T-helper 1 cell treated with Interleukin-12 subunit alpha and Interleukin-12 subunit beta and Interleukin-4 antibody, amounts not matched to agents 30 μg/mL and 1 μg/mL, for 36 hours (primary cell): Measurements from ENCODE around the gene NPM3.
"Not testable (repeated sequence)": the region's sequence is repeated elsewhere in the genome, so short reads cannot be mapped to it uniquely, and the experiment has no call there.

Experiments
- H3K27ac Mint-ChIP-seq: one replicate; pipeline ENCODE4 v1.8.0; 2021; ENCODE audit warnings: mild to moderate bottlenecking, mixed read lengths
- H3K27me3 Mint-ChIP-seq: one replicate; pipeline ENCODE4 v1.8.0; 2021; ENCODE audit warnings: low read depth, mixed read lengths
- H3K36me3 Mint-ChIP-seq: one replicate; pipeline ENCODE4 v1.8.0; 2021; ENCODE audit warnings: low read depth, mixed read lengths
- H3K4me1 Mint-ChIP-seq: one replicate; pipeline ENCODE4 v1.8.0; 2021; ENCODE audit warnings: low read depth, mixed read lengths
- H3K4me3 Mint-ChIP-seq: one replicate; pipeline ENCODE4 v1.8.0; 2021; ENCODE audit warnings: mild to moderate bottlenecking, moderate library complexity, mixed read lengths
- H3K9me3 Mint-ChIP-seq: one replicate; pipeline ENCODE4 v1.8.0; 2021; ENCODE audit warnings: mixed read lengths

The NPM3 gene

GRCh38 chr10:101817337-101818118 is 34.3 kb upstream of the NPM3 start:
- Mint-ChIP-seq H3K36me3 (peaks cover 26% of the 10 kb centered on the region), H3K9me3 (no peaks in the 10 kb centered on the region), H3K4me3 (peak overlapping the region; percentile 98), H3K27me3 (no peaks in the 10 kb centered on the region), H3K27ac (peak overlapping the region; percentile 98), H3K4me1 (peaks cover 41% of the 10 kb centered on the region)

- Mint-ChIP-seq H3K9me3 (no peaks in the 10 kb centered on the region), H3K4me3 (peak overlapping the region; percentile 98), H3K36me3 (peaks cover 24% of the 10 kb centered on the region), H3K4me1 (peaks cover 42% of the 10 kb centered on the region), H3K27ac (peak overlapping the region; percentile 98), H3K27me3 (no peaks in the 10 kb centered on the region)
These were observed 33.7 kb upstream of the NPM3 start for GRCh38 chr10:101816913-101817336.

GRCh38 chr10:101816376-101816775 is 33.1 kb upstream of the NPM3 start:
- Mint-ChIP-seq H3K36me3 (peaks cover 23% of the 10 kb centered on the region), H3K27ac (peak overlapping the region; percentile 98), H3K4me3 (peak overlapping the region; percentile 98), H3K4me1 (peaks cover 42% of the 10 kb centered on the region), H3K27me3 (no peaks in the 10 kb centered on the region), H3K9me3 (no peaks in the 10 kb centered on the region)

GRCh38 chr10:101814466-101815071 is 31.3 kb upstream of the NPM3 start:
- Mint-ChIP-seq H3K27ac (peak overlapping the region; percentile 76), H3K36me3 (peaks cover 29% of the 10 kb centered on the region)

GRCh38 chr10:101812606-101813005 is 29.4 kb upstream of the NPM3 start:
- no peaks in the 10 kb centered on the region for H3K27me3 Mint-ChIP-seq
- H3K9me3 Mint-ChIP-seq: no peaks in the 10 kb centered on the region

More at GRCh38 chr10:101814466-101815071, 31.3 kb upstream of the NPM3 start:
- Mint-ChIP-seq H3K4me3 (peak overlapping the region; percentile 98), H3K4me1 (peaks cover 46% of the 10 kb centered on the region), H3K27me3 (no peaks in the 10 kb centered on the region), H3K9me3 (no peaks in the 10 kb centered on the region)

GRCh38 chr10:101807158-101807557 is 23.9 kb upstream of the NPM3 start:
- Mint-ChIP-seq H3K36me3 (peaks cover 31% of the 10 kb centered on the region), H3K4me1 (peaks cover 9% of the 10 kb centered on the region), H3K9me3 (no peaks in the 10 kb centered on the region), H3K4me3 (no peak overlapping the region), H3K27me3 (no peaks in the 10 kb centered on the region), H3K27ac (no peak overlapping the region)

More at GRCh38 chr10:101812606-101813005, 29.4 kb upstream of the NPM3 start:
- Mint-ChIP-seq H3K4me1 (peaks cover 38% of the 10 kb centered on the region), H3K27ac (no peak overlapping the region), H3K36me3 (peaks cover 33% of the 10 kb centered on the region), H3K4me3 (no peak overlapping the region)

GRCh38 chr10:101803511-101803910 is 20.3 kb upstream of the NPM3 start:
- Mint-ChIP-seq H3K36me3 (peaks cover 44% of the 10 kb centered on the region), H3K27ac (no peak overlapping the region), H3K4me1 (peaks cover 11% of the 10 kb centered on the region), H3K4me3 (no peak overlapping the region), H3K27me3 (no peaks in the 10 kb centered on the region), H3K9me3 (no peaks in the 10 kb centered on the region)

- H3K4me3 Mint-ChIP-seq: no peak overlapping the region
- no peak overlapping the region for H3K27ac Mint-ChIP-seq
- H3K4me1 Mint-ChIP-seq: peaks cover 13% of the 10 kb centered on the region
- no peaks in the 10 kb centered on the region for H3K9me3 Mint-ChIP-seq
- peaks cover 65% of the 10 kb centered on the region for H3K36me3 Mint-ChIP-seq
- no peaks in the 10 kb centered on the region for H3K27me3 Mint-ChIP-seq
These were observed 14.3 kb upstream of the NPM3 start for GRCh38 chr10:101797403-101798059.

- H3K36me3 Mint-ChIP-seq: peaks cover 46% of the 10 kb centered on the region
- peaks cover 4% of the 10 kb centered on the region for H3K4me1 Mint-ChIP-seq
- no peak overlapping the region for H3K4me3 Mint-ChIP-seq
These were observed 10.3 kb upstream of the NPM3 start for GRCh38 chr10:101793526-101793925.

GRCh38 chr10:101789686-101790085 is 6.4 kb upstream of the NPM3 start:
- Mint-ChIP-seq H3K27me3 (no peaks in the 10 kb centered on the region), H3K9me3 (no peaks in the 10 kb centered on the region), H3K36me3 (peaks cover 36% of the 10 kb centered on the region), H3K4me1 (peaks cover 5% of the 10 kb centered on the region), H3K4me3 (no peak overlapping the region), H3K27ac (no peak overlapping the region)

More at GRCh38 chr10:101793526-101793925, 10.3 kb upstream of the NPM3 start:
- H3K27me3 Mint-ChIP-seq: no peaks in the 10 kb centered on the region
- H3K9me3 Mint-ChIP-seq: no peaks in the 10 kb centered on the region
- H3K27ac Mint-ChIP-seq: no peak overlapping the region

- not testable (repeated sequence) for H3K27ac Mint-ChIP-seq
These were observed 6.0 kb upstream of the NPM3 start for GRCh38 chr10:101789231-101789630.

GRCh38 chr10:101785801-101786200 is 2.6 kb upstream of the NPM3 start:
- Mint-ChIP-seq H3K27ac (peak overlapping the region; percentile 13), H3K36me3 (peaks cover 23% of the 10 kb centered on the region), H3K4me1 (peaks cover 32% of the 10 kb centered on the region), H3K27me3 (no peaks in the 10 kb centered on the region), H3K9me3 (no peaks in the 10 kb centered on the region), H3K4me3 (no peak overlapping the region)

More at GRCh38 chr10:101789231-101789630, 6.0 kb upstream of the NPM3 start:
- not testable (repeated sequence) for H3K9me3 Mint-ChIP-seq, H3K4me1 Mint-ChIP-seq, H3K4me3 Mint-ChIP-seq, H3K27me3 Mint-ChIP-seq
- peaks cover 33% of the 10 kb centered on the region for H3K36me3 Mint-ChIP-seq

GRCh38 chr10:101784558-101784957 is 1.3 kb upstream of the NPM3 start:
- no peaks in the 10 kb centered on the region for H3K9me3 Mint-ChIP-seq
- H3K27ac Mint-ChIP-seq: peak overlapping the region; percentile 96
- H3K27me3 Mint-ChIP-seq: no peaks in the 10 kb centered on the region
- peaks cover 34% of the 10 kb centered on the region for H3K4me1 Mint-ChIP-seq
- peaks cover 23% of the 10 kb centered on the region for H3K36me3 Mint-ChIP-seq
- H3K4me3 Mint-ChIP-seq: peak overlapping the region; percentile 100

- peak overlapping the region; percentile 96 for H3K27ac Mint-ChIP-seq
- no peaks in the 10 kb centered on the region for H3K9me3 Mint-ChIP-seq
- H3K4me1 Mint-ChIP-seq: peaks cover 39% of the 10 kb centered on the region
- peaks cover 7% of the 10 kb centered on the region for H3K27me3 Mint-ChIP-seq
- peaks cover 25% of the 10 kb centered on the region for H3K36me3 Mint-ChIP-seq
- peak overlapping the region; percentile 100 for H3K4me3 Mint-ChIP-seq
These were observed 481 bp upstream of the NPM3 start for GRCh38 chr10:101783736-101784118.
